Activated CD4-positive, alpha-beta T cell treated with anti-CD3 and anti-CD28 coated beads for 4 hours (primary cell): ENCODE measurements around the gene XKR8.
"Not testable (repeated sequence)": the region's sequence is repeated elsewhere in the genome, so short reads cannot be mapped to it uniquely, and the experiment has no call there.

Experiments used
- DNase-seq, 2 donors: peaks; one replicate each; pipeline ENCODE4 v3.0.0-alpha.2; 2020

Gene XKR8

GRCh38 chr1:27993241-27993640 lies 33.5 kb downstream of the XKR8 start:
- peak; percentile 19 to 20 for DNase-seq

DNA sequence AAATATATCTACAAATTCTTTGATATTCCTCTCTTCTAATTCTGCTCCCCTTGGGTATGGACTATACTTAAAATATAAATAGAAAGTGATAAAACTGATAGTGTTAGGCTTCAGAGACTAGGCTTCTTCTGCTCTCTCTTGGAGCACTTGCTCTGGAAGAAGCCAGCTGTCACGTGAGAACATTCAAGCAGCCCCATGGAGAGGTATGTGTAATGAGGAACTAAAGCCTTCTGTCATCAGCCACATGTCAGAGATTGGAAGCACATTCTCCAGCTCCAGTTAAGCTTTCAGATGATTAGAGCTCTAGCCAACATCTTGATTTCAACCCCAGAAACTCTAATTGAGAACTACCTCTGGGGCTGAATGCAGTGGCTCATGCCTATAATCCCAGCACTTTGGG lies 34.3 kb downstream of the XKR8 start:
- no peak for DNase-seq

DNA sequence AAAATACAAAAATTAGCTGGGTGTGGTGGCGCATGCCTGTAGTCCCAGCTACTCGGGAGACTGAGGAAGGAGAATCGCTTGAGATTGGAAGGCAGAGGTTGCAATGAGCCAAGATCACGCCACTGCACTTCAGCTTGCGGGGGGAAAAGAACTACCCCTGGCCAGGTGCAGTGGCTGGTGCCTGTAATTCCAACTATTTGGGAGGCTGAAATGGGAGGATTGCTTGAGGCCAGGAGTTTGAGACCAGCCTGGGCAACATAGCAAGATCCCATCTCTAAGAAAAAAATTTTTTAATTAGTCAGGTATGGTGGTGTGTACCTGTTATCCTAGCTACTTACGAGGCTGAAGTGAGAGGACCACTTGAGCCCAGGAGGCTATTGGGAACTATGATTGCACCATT lies 34.8 kb downstream of the XKR8 start:
- not testable (repeated sequence) for DNase-seq

DNA sequence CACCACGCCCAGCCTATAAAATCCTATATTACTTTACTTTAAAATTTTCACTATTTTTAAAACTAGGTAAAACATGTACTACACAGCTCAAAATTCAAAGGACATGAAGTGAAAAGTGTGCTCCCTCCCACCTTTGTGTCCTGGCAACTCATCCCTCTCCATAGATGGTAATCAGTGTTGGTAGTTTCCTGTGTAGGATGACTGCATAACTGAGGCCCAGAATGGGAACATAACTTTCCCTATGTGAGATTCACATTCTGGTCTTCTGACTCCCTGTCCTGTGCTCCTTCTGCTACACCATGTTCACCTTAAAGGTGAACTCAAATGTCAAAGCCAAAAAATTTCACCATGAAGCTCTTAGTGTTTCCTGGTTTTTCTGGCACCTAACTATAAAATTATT lies 39.3 kb downstream of the XKR8 start:
- no peak for DNase-seq

- DNase-seq = no peak
These were observed 42.8 kb downstream of the XKR8 start for GRCh38 chr1:28002600-28002999.

DNA sequence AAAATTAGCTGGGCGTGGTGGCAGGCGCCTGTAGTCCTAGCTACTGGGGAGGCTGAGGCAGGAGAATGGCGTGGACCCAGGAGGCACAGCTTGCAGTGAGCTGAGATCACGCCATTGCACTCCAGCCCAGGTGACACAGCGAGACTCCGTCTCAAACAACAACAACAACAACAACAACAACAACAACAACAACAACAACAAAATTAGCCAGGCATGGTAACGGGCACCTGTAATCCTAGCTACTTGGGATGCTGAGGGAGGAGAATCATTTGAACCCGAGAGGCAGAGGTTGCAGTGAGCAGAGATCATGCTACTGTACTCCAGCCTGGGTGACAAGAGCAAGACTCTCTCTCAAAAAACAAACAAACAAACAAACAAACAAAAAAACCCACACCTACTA lies 43.3 kb downstream of the XKR8 start:
- DNase-seq = not testable (repeated sequence)

- DNase-seq = no peak
These were observed 51.2 kb downstream of the XKR8 start for GRCh38 chr1:28010969-28011368.
